SK-N-SH treated with all-trans-retinoic acid at 6 μM for 48 hours (cell line): Measurements from ENCODE around the gene C14orf180.

ENCODE experiments used
- CREB5 ChIP-seq: fragments of 250-450 bp; sonication (Bioruptor Pico); IDR thresholded peaks from 2 replicates; pipeline ENCODE4 v1.5.1; 2020; ENCODE audit warnings: low read depth, mild to moderate bottlenecking, moderate library complexity
- CSDC2 ChIP-seq: fragments of 250-450 bp; sonication (Bioruptor Pico); IDR thresholded peaks from 2 replicates; pipeline ENCODE4 v1.5.0; 2020; ENCODE audit warnings: mild to moderate bottlenecking, moderate library complexity
- CSRNP3 ChIP-seq: fragments of 250-450 bp; sonication (Bioruptor Pico); IDR thresholded peaks from 2 replicates; pipeline ENCODE4 v1.5.1; 2021; ENCODE audit warnings: mild to moderate bottlenecking, moderate library complexity
- ESRRG ChIP-seq: fragments of 250-450 bp; sonication (Bioruptor Pico); IDR thresholded peaks from 2 replicates; pipeline ENCODE4 v1.6.1; 2021; ENCODE audit warnings: mild to moderate bottlenecking
- PATZ1 ChIP-seq: fragments of 250-450 bp; sonication (Bioruptor Pico); IDR thresholded peaks from 2 replicates; pipeline ENCODE4 v1.8.0; 2020; ENCODE audit warnings: mild to moderate bottlenecking, moderate library complexity, borderline replicate concordance
- PPARA ChIP-seq: fragments of 250-450 bp; sonication (Bioruptor Pico); IDR thresholded peaks from 2 replicates; pipeline ENCODE4 v1.5.0; 2020; ENCODE audit warnings: mild to moderate bottlenecking, borderline replicate concordance
- TCF4 ChIP-seq: fragments of 250-450 bp; sonication (Bioruptor Pico); IDR thresholded peaks from 2 replicates; pipeline ENCODE4 v1.8.0; 2021; ENCODE audit warnings: mild to moderate bottlenecking, moderate library complexity, borderline replicate concordance
- TOX ChIP-seq: fragments of 250-450 bp; sonication (Bioruptor Pico); IDR thresholded peaks from 2 replicates; pipeline ENCODE4 v1.8.0; 2021; ENCODE audit warnings: mild to moderate bottlenecking, moderate library complexity, borderline replicate concordance
- ZFP3 ChIP-seq: fragments of 250-450 bp; sonication (Bioruptor Pico); IDR thresholded peaks from 2 replicates; pipeline ENCODE4 v1.5.0; 2020; ENCODE audit warnings: mild to moderate bottlenecking, moderate library complexity
- ZFP30 ChIP-seq: fragments of 450-650 bp; formaldehyde crosslinking; IDR thresholded peaks from 2 replicates; pipeline ENCODE4 v1.5.0; 2022; ENCODE audit warnings: mild to moderate bottlenecking, moderate library complexity

- TF ChIP-seq CSRNP3 (CRISPR knock-in tag): no peak
- TF ChIP-seq PPARA (CRISPR knock-in tag): no peak
- no peak for TF ChIP-seq PATZ1 (CRISPR knock-in tag)
- no peak for TF ChIP-seq TOX (CRISPR knock-in tag)
- no peak for TF ChIP-seq CREB5 (CRISPR knock-in tag)
- no peak for TF ChIP-seq CSDC2 (CRISPR knock-in tag)
- no peak for TF ChIP-seq ESRRG (CRISPR knock-in tag)
- no peak for TF ChIP-seq ZFP30
- no peak for TF ChIP-seq TCF4 (CRISPR knock-in tag)
- no peak for TF ChIP-seq ZFP3 (CRISPR knock-in tag)
Measured at GRCh38 chr14:104636131-104636530, 56.6 kb downstream of the C14orf180 start.
